NCI-H2227 treated with DMSO at 0.1 percent for 48 hours (cell line): ENCODE data around the gene CADM4.
A peak's percentile ranks its signal among the peaks of the same experiment; 100 is the strongest.

Source experiments
- DNase-seq: peaks from one replicate; lab custom pipeline; 2025; lab: John Stamatoyannopoulos, UW

CADM4 gene

GRCh38 chr19:43634068-43634467 lies 5.6 kb downstream of the CADM4 start:
- DNase-seq, result no peak

- DNase-seq, result no peak
These were observed 6.1 kb downstream of the CADM4 start for GRCh38 chr19:43633520-43633919.

GRCh38 chr19:43631491-43631890 lies 8.2 kb downstream of the CADM4 start:
- no peak for DNase-seq

- DNase-seq, result no peak
These were observed 10.9 kb downstream of the CADM4 start for GRCh38 chr19:43628646-43629326.

- DNase-seq, result no peak
These were observed 12.8 kb downstream of the CADM4 start for GRCh38 chr19:43626838-43627237.

- no peak for DNase-seq
These were observed 13.6 kb downstream of the CADM4 start for GRCh38 chr19:43625918-43626579.

- no peak for DNase-seq
These were observed 14.7 kb downstream of the CADM4 start for GRCh38 chr19:43624933-43625332.

GRCh38 chr19:43623889-43624670 lies 15.6 kb downstream of the CADM4 start:
- DNase-seq, result no peak

GRCh38 chr19:43622956-43623355 lies 16.7 kb downstream of the CADM4 start:
- DNase-seq, result no peak

GRCh38 chr19:43622070-43622469 lies 17.6 kb downstream of the CADM4 start:
- no peak for DNase-seq

- no peak for DNase-seq
These were observed 19.3 kb downstream of the CADM4 start for GRCh38 chr19:43620061-43621001.

GRCh38 chr19:43619262-43620060 lies 20.2 kb downstream of the CADM4 start, which contains the start of gene ZNF428:
Gene ZNF428 (minus strand): TSS chr19:43619629. CDS start chr19:43614304, 5,325 bp downstream.
- peak; percentile 85 for DNase-seq

GRCh38 chr19:43618921-43619261 lies 20.8 kb downstream of the CADM4 start:
- peak; percentile 77 for DNase-seq

- no peak for DNase-seq
These were observed 22.7 kb downstream of the CADM4 start for GRCh38 chr19:43616954-43617353.

GRCh38 chr19:43616306-43616705 lies 23.3 kb downstream of the CADM4 start:
- DNase-seq, result no peak

GRCh38 chr19:43612374-43612773 lies 27.3 kb downstream of the CADM4 start:
- no peak for DNase-seq

- no peak for DNase-seq
These were observed 27.9 kb downstream of the CADM4 start, which contains the start of gene SRRM5 for GRCh38 chr19:43611788-43612187. Gene SRRM5 (plus strand): TSS chr19:43612088. CDS start chr19:43612122, 34 bp downstream.

GRCh38 chr19:43610493-43610892 lies 29.2 kb downstream of the CADM4 start:
- DNase-seq, result no peak

- DNase-seq, result no peak
These were observed 29.8 kb downstream of the CADM4 start for GRCh38 chr19:43609872-43610271.

GRCh38 chr19:43607238-43608205 lies 32.1 kb downstream of the CADM4 start:
- no peak for DNase-seq
